ENCODE results near the gene PDZD8.
"Not testable (repeated sequence)": the region's sequence is repeated elsewhere in the genome, so short reads cannot be mapped to it uniquely, and the experiment has no call there.

The PDZD8 gene

GRCh38 chr10:117342641-117343040 lies 32.6 kb downstream of the PDZD8 start:
- DNase-seq = peak; percentile 90

DNA sequence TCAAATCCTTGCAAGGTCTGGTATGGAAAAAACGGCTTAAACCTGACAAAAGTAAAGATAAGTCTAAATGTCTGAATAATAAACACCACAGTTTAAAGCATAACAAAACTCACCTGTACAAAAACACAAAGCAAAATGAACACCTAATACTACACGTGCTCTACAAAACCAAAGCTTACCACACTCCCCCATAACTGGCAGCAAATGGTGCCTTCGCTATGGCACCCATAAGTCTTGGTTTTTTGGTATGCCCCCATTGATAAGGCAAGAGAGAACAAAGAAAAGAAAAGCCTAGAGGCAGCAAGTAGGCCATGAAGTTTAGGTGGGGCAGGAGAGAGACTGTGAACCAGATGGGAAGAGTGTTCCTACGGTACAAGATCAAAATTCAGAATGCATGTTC lies 34.2 kb downstream of the PDZD8 start:
- no peak for DNase-seq

- DNase-seq = no peak
Observed at GRCh38 chr10:117339979-117340378, 35.3 kb downstream of the PDZD8 start.

GRCh38 chr10:117339578-117339977 lies 35.7 kb downstream of the PDZD8 start:
- peak; percentile 31 for DNase-seq

DNA sequence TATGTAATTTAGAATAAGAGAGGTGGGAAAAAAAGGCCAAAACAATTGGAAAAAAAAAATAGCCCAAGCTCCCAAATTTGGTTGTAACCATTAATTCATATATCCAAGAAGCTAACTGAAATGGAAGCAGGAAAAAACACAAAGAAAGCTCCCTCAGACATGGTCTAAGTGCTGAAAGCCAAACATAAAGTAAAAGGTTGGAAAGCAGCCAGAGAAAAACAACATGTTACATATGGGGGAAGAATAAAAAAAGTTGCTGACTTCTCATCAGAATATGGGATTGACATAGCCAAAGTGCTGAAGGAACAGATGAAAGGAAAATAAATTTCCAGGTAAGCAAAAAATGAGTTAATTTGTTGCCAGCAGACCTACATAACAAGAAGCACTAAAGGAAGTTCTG lies 40.3 kb downstream of the PDZD8 start:
- DNase-seq = no peak

GRCh38 chr10:117334066-117334465 lies 41.2 kb downstream of the PDZD8 start:
- DNase-seq = no peak

- DNase-seq = no peak
Observed at GRCh38 chr10:117327262-117327661, 48.0 kb downstream of the PDZD8 start.

DNA sequence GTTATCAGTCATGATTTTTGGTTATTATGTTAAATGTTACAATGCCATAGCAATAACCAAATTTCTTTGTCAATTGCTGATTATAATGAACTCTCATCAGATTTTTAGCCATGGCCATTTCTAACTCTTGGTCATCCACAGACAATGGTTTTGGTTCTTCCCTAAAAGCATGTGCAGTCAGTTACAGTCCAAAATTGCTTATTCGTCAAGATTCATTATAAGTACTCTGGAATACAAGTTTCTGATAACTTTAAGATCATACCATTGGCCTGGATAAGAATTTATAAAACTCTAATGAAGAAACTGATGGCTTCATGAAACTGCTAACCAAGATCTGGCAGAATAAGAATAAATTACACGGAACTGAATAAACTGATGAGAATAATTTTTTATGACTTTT lies 50.9 kb downstream of the PDZD8 start:
- DNase-seq = no peak

DNA sequence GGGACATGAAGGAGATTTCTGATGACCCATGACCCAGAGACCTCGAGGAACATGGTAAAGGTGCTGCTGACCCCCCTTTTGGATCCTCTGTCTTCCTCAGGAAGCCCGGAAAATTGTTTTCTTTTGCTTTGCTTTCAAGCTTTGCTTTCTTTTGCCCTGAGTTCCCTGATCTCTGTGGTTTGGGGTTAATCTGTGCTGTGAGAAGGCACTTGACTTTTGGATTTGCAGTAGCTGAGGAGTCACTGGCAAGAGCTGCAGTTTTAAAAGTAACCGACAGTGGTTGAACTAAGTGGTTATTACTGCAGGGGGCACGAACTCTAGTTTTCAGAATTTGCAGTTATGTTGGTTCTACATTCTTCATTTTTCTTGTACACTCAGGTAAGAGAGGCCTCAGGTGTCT lies 53.0 kb downstream of the PDZD8 start:
- no peak for DNase-seq

- DNase-seq = no peak
Observed at GRCh38 chr10:117320050-117320665, 55.1 kb downstream of the PDZD8 start.

- DNase-seq = no peak
Observed at GRCh38 chr10:117318909-117319308, 56.3 kb downstream of the PDZD8 start.

- DNase-seq = no peak
Observed at GRCh38 chr10:117316701-117317100, 58.5 kb downstream of the PDZD8 start.

DNA sequence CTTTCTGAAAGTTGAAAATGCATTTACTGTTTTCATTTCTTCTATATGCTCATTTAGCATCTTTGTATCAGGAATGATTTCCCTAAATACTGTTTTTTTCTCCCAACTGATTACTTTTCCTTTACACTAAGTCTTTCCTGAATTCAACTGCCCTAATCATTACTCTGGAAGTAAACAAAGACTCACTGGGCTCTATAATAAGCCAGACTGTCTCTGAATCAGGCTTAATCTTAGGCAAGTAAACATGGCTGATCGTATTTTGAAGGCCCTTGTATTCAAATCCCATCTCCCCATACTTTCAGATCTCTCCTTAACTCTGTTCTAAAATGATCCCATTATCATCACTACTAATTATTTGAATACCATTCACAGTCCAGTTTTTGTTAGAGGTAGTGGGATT lies 61.6 kb downstream of the PDZD8 start:
- no peak for DNase-seq

GRCh38 chr10:117312430-117312829 lies 62.8 kb downstream of the PDZD8 start:
- no peak for DNase-seq

GRCh38 chr10:117311261-117311660 lies 64.0 kb downstream of the PDZD8 start:
- DNase-seq = no peak

GRCh38 chr10:117306674-117307073 lies 68.6 kb downstream of the PDZD8 start:
- DNase-seq = no peak

DNA sequence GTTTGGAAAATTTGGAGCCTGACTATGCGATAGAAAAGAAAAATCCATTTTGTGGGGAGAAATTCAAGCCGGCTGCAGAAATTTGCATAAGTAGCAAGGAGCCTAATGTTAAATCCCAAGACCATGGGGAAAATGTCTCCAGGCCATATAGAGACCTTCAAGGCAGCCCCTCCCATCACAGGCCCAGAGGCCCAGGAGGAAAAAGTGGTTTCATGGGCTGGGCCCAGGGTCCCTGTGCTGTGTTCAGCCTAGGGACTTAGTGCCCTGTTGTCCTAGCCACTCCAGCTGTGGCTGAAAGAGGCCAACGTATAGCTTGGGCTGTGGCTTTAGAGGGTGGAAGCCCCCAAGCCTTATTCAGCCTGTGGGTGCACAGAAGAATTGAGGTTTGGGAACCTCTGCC lies 71.8 kb downstream of the PDZD8 start:
- DNase-seq = not testable (repeated sequence)

DNA sequence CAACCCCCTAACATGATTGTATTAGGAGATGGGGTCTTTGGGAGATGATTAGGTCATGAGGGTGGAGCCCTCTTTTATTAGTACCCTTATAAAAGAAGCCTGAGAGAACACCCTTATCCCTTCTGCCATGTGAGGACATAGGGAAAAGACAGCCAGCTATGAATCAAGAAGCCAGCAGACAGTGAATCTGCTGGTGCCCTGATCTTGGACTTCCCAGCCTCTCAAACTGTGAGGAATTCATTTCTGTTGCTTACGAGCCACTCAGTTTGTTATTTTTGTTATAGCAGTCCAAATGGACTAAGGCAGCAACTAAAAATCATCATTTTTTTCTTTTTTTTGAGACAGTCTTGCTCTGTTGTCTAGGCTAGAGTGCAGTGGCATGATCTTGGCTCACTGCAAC lies 74.6 kb downstream of the PDZD8 start:
- DNase-seq = no peak

- no peak for DNase-seq
Observed at GRCh38 chr10:117299435-117299834, 75.8 kb downstream of the PDZD8 start.

GRCh38 chr10:117298219-117298618 lies 77.0 kb downstream of the PDZD8 start:
- DNase-seq = no peak

DNA sequence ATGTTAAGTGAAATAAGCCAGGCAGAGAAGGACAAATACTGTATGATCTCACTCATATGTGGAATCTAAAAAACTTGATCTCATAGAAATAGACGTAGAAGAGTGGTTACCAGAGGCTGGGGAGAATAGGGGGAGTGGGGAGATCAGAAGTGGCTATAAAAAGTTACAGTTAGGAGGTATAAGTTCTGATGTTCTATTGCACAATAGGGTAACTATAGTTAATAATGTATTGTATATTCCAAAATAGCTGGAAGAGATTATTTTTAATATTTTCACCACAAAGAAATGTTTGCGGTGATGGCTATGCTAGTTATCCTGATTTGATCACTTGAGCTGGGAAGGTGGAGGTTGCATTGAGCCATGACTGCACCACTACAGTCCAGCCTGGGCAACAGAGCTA lies 80.5 kb downstream of the PDZD8 start:
- no peak for DNase-seq

DNA sequence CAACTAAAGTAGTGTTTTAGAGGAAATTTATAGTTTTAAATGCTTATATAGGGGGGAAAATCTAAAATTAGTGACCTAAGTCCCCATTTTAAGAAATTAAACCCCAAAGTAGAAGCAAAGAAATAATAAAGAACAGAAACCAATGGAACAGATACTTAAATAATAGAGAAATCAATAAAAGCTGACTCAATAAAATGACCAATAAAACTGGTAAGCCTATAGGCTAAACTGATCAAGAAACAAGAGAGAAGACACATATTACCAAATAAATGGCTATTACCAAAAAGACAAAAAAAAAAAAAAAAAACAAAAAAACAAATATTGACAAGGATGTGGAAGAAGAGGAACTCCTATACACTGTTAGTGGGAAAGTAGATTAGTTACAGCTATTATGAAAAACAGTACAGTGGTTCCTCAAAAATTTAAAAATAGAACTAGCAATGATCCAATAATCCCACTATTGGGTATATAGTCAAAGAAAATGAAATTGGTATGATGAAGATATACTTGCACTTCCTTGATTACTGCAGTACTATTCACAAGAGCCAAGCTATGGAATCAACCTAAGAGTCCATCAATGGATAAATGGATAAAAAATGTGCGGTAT lies 81.1 kb downstream of the PDZD8 start:
- DNase-seq = no peak

GRCh38 chr10:117290872-117291271 lies 84.4 kb downstream of the PDZD8 start:
- not testable (repeated sequence) for DNase-seq

DNA sequence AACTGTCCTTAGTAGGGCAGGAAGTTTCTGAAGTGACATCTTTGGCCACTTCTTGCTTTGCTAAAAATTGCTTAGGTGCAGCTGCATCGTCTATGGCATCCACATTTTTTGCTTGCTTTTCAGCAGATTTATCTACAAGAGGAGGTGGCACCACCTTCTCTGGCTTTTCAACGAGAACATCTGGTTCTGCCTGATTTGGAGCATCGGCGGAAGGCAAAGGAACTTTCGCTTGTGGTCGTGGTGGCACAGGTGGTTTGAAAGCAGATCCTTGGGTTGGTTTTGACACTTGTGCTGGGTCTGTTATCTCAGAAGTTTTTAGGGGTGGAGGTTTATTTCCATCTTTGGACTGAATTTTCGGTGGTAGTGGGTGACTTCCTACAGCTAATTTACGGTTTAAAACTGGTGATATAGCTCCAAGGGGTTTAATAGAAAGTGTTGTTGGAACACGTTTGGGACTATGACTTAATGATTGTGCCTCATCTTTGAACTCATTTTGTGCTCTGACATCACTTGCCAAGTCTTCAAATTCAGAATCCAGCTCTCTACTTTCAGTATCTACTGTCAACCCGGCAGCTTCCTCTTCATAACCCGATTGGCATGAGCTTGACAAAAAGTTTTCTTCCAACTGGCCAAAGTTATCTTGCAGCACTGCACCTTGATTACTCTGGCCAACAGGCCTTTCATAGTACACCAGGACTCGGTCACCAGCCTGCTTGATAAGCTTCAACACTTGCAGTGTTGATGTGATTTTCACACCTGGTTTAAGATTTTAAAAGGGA lies 90.3 kb downstream of the PDZD8 start:
- DNase-seq = no peak

All from fibroblast of skin of abdomen (primary cell).